GM20000 (cell line): ENCODE measurements around the gene HRAS.

Source experiments
- DNase-seq: peaks from one replicate; pipeline ENCODE4 v3.0.0; 2012; ENCODE audit warnings: low spot score
- TF ChIP-seq, protein P1 (sequence below): IDR thresholded peaks from 2 replicates; pipeline ENCODE4 v1.5.1; 2012; ENCODE audit warnings: mild to moderate bottlenecking, control low read depth; ENCODE audit errors: extremely low read depth, missing control alignments

Gene HRAS

GRCh38 chr11:532986-533585, 2.3 kb downstream of the HRAS start:
- DNase-seq: no peak
- TF ChIP-seq, protein P1, sequence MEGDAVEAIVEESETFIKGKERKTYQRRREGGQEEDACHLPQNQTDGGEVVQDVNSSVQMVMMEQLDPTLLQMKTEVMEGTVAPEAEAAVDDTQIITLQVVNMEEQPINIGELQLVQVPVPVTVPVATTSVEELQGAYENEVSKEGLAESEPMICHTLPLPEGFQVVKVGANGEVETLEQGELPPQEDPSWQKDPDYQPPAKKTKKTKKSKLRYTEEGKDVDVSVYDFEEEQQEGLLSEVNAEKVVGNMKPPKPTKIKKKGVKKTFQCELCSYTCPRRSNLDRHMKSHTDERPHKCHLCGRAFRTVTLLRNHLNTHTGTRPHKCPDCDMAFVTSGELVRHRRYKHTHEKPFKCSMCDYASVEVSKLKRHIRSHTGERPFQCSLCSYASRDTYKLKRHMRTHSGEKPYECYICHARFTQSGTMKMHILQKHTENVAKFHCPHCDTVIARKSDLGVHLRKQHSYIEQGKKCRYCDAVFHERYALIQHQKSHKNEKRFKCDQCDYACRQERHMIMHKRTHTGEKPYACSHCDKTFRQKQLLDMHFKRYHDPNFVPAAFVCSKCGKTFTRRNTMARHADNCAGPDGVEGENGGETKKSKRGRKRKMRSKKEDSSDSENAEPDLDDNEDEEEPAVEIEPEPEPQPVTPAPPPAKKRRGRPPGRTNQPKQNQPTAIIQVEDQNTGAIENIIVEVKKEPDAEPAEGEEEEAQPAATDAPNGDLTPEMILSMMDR: no peak

- DNase-seq: no peak
- TF ChIP-seq, protein P1: no peak
Observed at GRCh38 chr11:532527-532985, 2.8 kb downstream of the HRAS start.

DNA sequence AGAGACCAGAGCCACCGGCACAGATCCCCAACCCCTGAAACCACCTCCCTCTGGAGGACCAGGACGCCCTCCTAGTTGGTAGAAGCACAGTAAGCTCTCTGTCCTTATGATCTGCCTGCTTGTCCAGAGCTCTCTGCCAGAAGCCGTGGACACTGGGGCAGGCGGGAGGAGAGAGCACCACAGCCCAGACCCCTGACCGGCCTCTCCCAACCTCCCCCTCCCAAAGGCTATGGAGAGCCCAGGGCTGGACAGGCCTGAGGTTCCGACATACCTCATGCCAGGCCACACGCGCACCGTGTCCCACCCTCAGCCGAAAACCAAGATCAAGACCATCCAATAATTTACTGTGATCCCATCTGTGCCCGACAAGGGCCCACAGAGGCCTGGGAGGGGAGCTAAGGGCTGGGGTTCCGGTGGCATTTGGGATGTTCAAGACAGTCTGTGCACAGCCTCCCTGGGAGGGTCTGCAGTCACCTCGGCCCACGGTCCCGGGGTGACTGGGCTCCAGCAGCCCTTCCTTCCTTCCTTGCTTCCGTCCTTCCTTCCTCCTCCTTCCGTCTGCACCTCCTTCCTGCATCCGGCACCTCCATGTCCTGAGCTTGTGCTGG, 3.4 kb downstream of the HRAS start:
- no peak for DNase-seq
- TF ChIP-seq, protein P1: no peak

DNA sequence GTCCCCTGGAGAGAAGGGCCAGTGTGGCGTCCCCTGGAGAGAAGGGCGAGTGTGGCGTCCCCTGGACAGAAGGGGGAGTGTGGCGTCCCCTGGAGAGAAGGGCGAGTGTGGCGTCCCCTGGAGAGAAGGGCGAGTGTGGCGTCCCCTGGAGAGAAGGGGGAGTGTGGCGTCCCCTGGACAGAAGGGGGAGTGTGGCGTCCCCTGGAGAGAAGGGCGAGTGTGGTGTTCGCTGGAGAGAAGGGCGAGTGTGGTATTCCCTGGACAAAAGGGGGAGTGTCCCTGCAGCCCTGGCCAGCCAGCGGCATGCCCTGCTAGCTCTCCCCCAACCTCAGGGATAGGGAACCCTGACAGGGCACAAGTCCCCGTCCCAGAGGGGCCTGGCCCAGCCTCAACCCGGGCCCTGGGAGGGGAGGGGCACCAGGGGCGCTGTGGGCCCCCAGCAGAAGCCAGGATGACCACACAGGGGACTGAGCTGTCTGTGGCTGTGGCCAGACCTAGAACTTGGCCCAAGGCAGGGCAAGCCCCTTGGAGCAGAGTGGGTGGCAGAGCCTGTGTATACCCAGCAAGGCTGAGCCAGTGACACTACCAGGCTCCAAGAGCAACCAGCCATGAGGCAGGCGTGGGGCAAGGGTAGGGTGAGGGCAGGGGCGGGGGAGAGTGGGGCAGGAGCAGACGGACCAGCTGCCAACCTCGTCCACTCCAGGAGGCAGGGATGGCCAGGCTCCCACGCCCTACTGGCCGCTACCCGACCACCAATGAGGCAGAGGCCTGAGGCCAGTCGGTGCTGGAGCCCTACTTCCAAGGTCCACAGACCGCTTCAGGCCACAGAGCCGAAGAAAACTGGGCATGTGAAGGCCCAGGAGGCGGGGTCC, 4.2 kb downstream of the HRAS start:
- no peak for DNase-seq

GRCh38 chr11:529728-530411, 5.5 kb downstream of the HRAS start:
- TF ChIP-seq, protein P1: no peak
- DNase-seq: no peak

More for the DNA sequence above, 4.2 kb downstream of the HRAS start:
- TF ChIP-seq, protein P1: no peak

GRCh38 chr11:528815-529727, 6.3 kb downstream of the HRAS start:
- no peak for DNase-seq
- TF ChIP-seq, protein P1: no peak
